Motor neuron (in vitro differentiated cells): ENCODE data around the gene NXPE3. TPM values are rescaled to one million over a fixed set of nuclear protein-coding genes. Genes with fewer than 3 reads are reported as not detected.

ENCODE experiments used
- ATAC-seq, 8 experiments: fragments of 200-7000 bp; cut with Tn5 transposase; replicated peaks in 6 of 8; 2 replicates each; pipeline ENCODE4 v1.8.0; 2021; ENCODE audit warnings: mild to moderate bottlenecking in 8 of 8, moderate library complexity in 8 of 8
- H3K27ac ChIP-seq, 2 donors: fragments of 250-450 bp; sonication (Bioruptor Pico); 2 replicates each; pipeline ENCODE4 v1.9.0; 2021; ENCODE audit warnings: antibody characterized with exemption in 2 of 2, mild to moderate bottlenecking in 2 of 2, moderate library complexity in 1 of 2
- H3K4me1 ChIP-seq, 2 donors: fragments of 250-450 bp; sonication (Bioruptor Pico); replicated peaks in 1 of 2; 2 replicates each; pipeline ENCODE4 v1.6.1; 2021; ENCODE audit warnings: antibody characterized with exemption in 2 of 2, mild to moderate bottlenecking in 2 of 2, moderate library complexity in 1 of 2
- H3K4me3 ChIP-seq, 5 donors: fragments of 250-450 bp; sonication (Bioruptor Pico); 2 replicates each; pipeline ENCODE4 v1.9.0; 2021; ENCODE audit warnings: antibody characterized with exemption in 5 of 5, mild to moderate bottlenecking in 5 of 5, moderate library complexity in 4 of 5
- WGBS, 10 experiments: fragments of 450-650 bp; shearing (Covaris generic); methylation state at CpG; one replicate each; pipeline ENCODE4 v1.0.0; 2022; 5-methylcytosine and 5-hydroxymethylcytosine counted together
- in situ Hi-C, 9 experiments: fragments of 400-800 bp; cut with MboI; loops; one replicate each; pipeline ENCODE4 v1.15.0; 2021; ENCODE audit warnings: low sequenced_read_pairs in 9 of 9, low pct_unique_long_range_greater_than_20kb in 2 of 9; ENCODE audit not compliant: unreplicated experiment in 9 of 9
- total RNA-seq, 8 experiments: library from RNA; unstranded; fragments of 300-600 nt; gene quantifications; 2 replicates each; pipeline versions ENCODE4 v1.2.3 to v1.2.4, GENCODE V29; 2022

Gene NXPE3
- total RNA-seq, 8 experiments from 2014 or later, result 12.9 to 23.5 (median 18.4) TPM

GRCh38 chr3:101823525-101823924 lies 44.5 kb downstream of the NXPE3 start:
- in situ Hi-C loops, result loop anchor here in 5 of 9 experiments (25.0 kb wide), 2 partner anchors 414 to 714 kb away; no protein-coding TSS in a partner anchor
- Histone ChIP-seq H3K4me1 (peaks cover under 1 to 11% of the 10 kb centered on the region in 2 donors), H3K4me3 (no peak overlapping the region), H3K27ac (no peak overlapping the region)
- WGBS, 10 experiments, result 80 to 100% (median 92%) methylated on average over 1 to 4 of the region's 5 CpGs; no CpG with 5 or more reads in 3 of the 10 experiments
- ATAC-seq, result no peak

GRCh38 chr3:101824702-101825101 lies 45.7 kb downstream of the NXPE3 start:
- peaks cover 9 to 23% of the 10 kb centered on the region in 2 donors for H3K4me1 ChIP-seq
- ATAC-seq, result no peak
- H3K4me3 ChIP-seq, result no peak overlapping the region
- in situ Hi-C loops, result loop anchor here in 5 of 9 experiments (25.0 kb wide), 2 partner anchors 413 to 713 kb away; no protein-coding TSS in a partner anchor
- H3K27ac ChIP-seq, result no peak overlapping the region
- WGBS, 10 experiments, result 0 to 94% (median 76%) methylated on average over 1 to 3 of the region's 3 CpGs; no CpG with 5 or more reads in 1 of the 10 experiments

GRCh38 chr3:101825904-101826445 lies 47.0 kb downstream of the NXPE3 start:
- in situ Hi-C loops, result no loop called here
- H3K4me1 ChIP-seq, result peaks cover 9 to 23% of the 10 kb centered on the region in 2 donors
- no peak overlapping the region for H3K27ac ChIP-seq
- 20 to 100% (median 93%) methylated on average over 1 to 2 of the region's 2 CpGs; no CpG with 5 or more reads in 1 of the 10 experiments for WGBS, 10 experiments
- ATAC-seq, result no peak
- H3K4me3 ChIP-seq, result no peak overlapping the region

DNA sequence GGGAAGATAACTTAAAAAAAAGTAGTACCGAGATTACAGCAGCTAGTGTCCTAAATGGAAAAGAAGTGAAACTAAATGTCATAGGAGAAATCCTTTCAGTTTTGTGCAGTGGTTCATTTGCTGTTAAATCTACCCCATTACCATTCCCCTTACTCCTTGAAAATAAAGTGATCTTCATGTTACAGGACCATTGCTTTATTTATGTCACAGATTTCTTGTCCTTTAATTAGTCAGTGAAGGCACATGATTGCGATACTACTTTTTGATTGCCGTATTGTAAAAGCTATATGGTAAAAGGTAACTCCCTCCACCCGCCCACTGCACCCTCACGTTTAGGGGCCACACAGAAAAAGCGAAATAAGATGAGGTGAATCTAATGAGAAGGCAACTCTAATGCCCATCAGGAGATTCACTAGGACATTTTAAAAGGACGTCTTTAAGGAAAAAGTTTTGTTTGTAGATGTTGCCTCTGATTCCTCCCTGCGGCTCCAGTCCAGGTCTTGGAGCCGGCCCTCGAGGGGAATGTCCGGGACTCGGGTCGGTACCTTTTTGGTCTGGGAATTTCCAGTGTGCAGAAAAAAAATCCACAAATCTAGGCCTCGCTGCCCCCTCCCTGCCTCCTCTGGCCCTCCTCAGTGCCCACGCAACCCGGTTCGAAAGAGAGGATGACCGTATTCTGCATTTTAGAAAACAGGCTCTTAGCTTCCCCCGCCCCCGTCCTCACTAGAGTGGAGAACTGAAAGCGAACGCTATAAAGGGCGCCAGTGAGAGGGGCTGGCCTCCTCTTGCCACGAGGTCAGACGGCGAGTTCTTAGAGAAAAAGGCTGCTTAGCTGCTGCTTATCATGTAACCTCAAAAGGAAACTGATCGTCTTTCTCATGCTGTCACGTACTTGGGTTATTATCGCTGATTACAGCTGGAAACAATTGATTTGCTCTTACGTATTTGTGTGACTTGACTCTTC lies 48.5 kb downstream of the NXPE3 start:
- Histone ChIP-seq H3K4me1 (peaks cover 9 to 23% of the 10 kb centered on the region in 2 donors), H3K27ac (peak overlapping the region; percentile 20 to 60), H3K4me3 (peak overlapping the region; percentile 15 to 35 (median 27))
- in situ Hi-C loops, result no loop called here
- ATAC-seq, result peak; percentile 80 to 94 (median 85)
- 1 to 35% (median 15%) methylated on average over 5 to 19 of the region's 30 CpGs for WGBS, 10 experiments

DNA sequence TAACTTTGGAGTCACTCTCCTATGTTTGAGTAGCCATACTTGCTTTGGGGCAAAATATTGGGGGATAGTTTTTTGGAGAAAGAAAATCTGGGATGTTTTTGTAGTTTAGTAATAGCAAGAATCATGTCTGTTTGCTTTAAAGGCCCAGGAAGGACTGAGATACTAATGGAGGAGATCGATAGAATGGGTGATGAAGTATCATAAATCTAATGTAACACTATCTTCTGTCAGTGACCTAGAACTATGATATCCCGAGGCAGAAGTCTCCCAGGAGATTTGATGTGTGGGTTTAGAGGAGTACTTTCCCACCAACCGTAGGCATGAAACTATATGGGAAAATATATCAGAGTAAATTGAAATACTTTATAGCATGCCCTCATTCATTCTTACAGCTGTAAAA lies 49.3 kb downstream of the NXPE3 start:
- ATAC-seq, result peak in 2 of 8 experiments; percentile 25 to 41
- in situ Hi-C loops, result no loop called here
- Histone ChIP-seq H3K4me3 (peak overlapping the region in 4 of 5 donors; percentile 24 to 35 (median 28)), H3K4me1 (peaks cover 9 to 23% of the 10 kb centered on the region in 2 donors), H3K27ac (no peak overlapping the region)
- WGBS, 10 experiments, result 0 to 17% (median 8%) methylated on average over 1 to 3 of the region's 3 CpGs

GRCh38 chr3:101828691-101829436 lies 49.9 kb downstream of the NXPE3 start:
- H3K4me1 ChIP-seq, result peaks cover 9 to 23% of the 10 kb centered on the region in 2 donors
- peak overlapping the region in 1 of 5 donors; percentile 35 for H3K4me3 ChIP-seq
- no peak overlapping the region for H3K27ac ChIP-seq
- in situ Hi-C loops, result no loop called here
- peak; percentile 18 to 92 (median 82) for ATAC-seq
- WGBS, 10 experiments, result 19 to 85% (median 57%) methylated on average over 1 to 8 of the region's 9 CpGs; no CpG with 5 or more reads in 1 of the 10 experiments

DNA sequence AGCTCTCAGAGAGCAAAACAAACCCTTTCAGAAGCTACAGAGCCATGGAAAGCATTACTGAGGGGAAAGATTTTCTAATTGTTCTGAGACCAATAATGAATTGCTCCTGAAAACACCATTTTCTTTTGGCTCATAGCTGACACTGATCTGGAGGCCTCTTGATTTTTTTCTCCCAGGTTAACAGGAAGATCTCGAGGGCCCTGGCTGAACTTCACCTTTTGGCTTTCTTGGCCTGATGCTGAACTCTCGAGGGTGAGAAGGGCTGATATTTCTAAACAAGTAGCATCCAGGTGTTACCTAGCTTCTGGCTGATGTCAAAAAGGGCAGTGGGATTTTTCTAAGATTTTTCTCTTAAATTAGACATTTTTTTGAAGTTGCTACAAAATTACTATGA lies 50.4 kb downstream of the NXPE3 start:
- WGBS, 10 experiments, result 50 to 100% (median 78%) methylated on average over 1 to 2 of the region's 2 CpGs; no CpG with 5 or more reads in 3 of the 10 experiments
- no peak overlapping the region for H3K27ac ChIP-seq
- ATAC-seq, result no peak
- no peak overlapping the region for H3K4me3 ChIP-seq
- peaks cover 9 to 23% of the 10 kb centered on the region in 2 donors for H3K4me1 ChIP-seq
- in situ Hi-C loops, result no loop called here

DNA sequence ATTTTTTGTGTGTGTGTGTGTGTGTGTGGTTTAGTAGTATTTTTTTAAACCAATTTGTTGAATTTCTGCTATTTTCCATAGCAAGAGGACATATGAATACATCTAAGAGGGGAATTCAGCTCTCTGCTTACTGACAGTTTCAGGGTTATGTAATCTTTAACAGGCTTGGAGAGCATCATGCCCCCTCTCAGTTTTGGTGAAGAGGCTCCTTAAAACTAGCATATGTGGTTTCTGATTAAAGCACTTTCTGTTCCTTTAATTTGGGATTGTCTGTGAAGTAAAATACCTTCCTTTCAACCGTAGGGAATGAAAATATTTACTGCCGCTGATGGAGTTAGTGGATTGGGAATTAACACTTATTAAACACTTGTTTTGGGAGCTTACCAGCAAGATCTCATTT lies 50.9 kb downstream of the NXPE3 start:
- no peak for ATAC-seq
- in situ Hi-C loops, result no loop called here
- 75 to 100% (median 90%) methylated on average over 1 to 2 of the region's 2 CpGs; no CpG with 5 or more reads in 1 of the 10 experiments for WGBS, 10 experiments
- Histone ChIP-seq H3K4me3 (no peak overlapping the region), H3K4me1 (peaks cover 9 to 23% of the 10 kb centered on the region in 2 donors), H3K27ac (no peak overlapping the region)

- Histone ChIP-seq H3K4me1 (peaks cover 9 to 12% of the 10 kb centered on the region in 2 donors), H3K4me3 (no peak overlapping the region), H3K27ac (no peak overlapping the region)
- in situ Hi-C loops, result no loop called here
- 72 to 100% (median 95%) methylated on average over 1 to 2 of the region's 2 CpGs; no CpG with 5 or more reads in 1 of the 10 experiments for WGBS, 10 experiments
- ATAC-seq, result no peak
Measured at GRCh38 chr3:101833446-101833974, 54.5 kb downstream of the NXPE3 start.

DNA sequence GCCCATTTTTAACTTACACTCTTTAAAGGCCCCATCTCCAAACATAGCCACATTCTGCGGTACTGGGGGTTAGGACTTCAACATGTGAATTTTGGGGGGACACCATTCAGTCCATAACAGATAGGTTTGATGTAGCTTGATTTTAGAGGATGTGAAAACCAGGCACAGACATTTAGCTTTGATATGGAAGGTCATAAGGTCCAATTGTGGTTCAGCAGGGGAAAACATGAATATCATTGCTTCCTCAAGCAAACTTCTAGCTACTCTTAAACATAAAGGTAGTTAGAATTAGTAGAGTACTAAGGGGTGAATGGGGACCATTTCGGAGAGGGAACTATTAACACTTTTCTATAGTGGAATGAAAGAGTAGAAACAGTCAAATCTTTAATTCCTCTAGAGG lies 56.7 kb downstream of the NXPE3 start:
- no peaks in the 10 kb centered on the region for H3K4me1 ChIP-seq
- WGBS, 10 experiments, result 70 to 100% (median 94%) methylated on average over 1 to 2 of the region's 2 CpGs; no CpG with 5 or more reads in 3 of the 10 experiments
- ATAC-seq, result no peak

GRCh38 chr3:101836160-101836559 lies 57.1 kb downstream of the NXPE3 start:
- in situ Hi-C loops, result no loop called here
- WGBS, 10 experiments, result 87 to 100% (median 96%) methylated on average over 2 to 6 of the region's 6 CpGs
- no peak overlapping the region for H3K4me3 ChIP-seq
- no peak overlapping the region for H3K27ac ChIP-seq
- ATAC-seq, result no peak
- no peaks in the 10 kb centered on the region for H3K4me1 ChIP-seq

More for the DNA sequence above, 56.7 kb downstream of the NXPE3 start:
- H3K27ac ChIP-seq, result no peak overlapping the region
- H3K4me3 ChIP-seq, result no peak overlapping the region
- in situ Hi-C loops, result no loop called here
